ENCODE data around the gene ASPRV1.

DNA sequence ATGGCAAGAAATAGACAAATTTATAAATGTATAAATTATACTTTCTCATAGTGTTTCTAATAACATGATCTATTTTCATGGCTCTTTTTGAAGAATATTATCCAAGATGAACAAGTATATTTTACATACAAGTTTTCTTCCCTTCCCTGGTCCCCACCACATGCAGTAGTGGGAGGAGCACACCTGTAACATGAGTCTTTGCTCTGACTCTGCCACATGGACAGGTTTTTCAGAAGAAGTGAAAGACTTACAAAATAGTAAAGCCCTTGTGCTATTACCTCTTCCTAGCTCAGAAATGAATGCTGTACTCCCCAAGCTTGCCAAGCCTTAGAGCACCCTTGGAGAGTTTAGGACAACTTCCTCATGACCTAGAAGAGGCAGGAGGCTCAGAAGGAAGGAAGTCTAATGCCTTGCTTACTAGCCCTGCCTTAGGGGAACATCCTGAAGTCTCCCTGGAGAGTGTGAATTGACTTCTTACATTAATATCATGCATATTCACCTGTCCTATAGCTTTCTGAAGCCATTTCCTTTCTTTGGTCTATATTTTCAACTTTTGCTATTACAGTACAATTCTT lies 28.1 kb downstream of the ASPRV1 start:
- TF ChIP-seq, protein P1, sequence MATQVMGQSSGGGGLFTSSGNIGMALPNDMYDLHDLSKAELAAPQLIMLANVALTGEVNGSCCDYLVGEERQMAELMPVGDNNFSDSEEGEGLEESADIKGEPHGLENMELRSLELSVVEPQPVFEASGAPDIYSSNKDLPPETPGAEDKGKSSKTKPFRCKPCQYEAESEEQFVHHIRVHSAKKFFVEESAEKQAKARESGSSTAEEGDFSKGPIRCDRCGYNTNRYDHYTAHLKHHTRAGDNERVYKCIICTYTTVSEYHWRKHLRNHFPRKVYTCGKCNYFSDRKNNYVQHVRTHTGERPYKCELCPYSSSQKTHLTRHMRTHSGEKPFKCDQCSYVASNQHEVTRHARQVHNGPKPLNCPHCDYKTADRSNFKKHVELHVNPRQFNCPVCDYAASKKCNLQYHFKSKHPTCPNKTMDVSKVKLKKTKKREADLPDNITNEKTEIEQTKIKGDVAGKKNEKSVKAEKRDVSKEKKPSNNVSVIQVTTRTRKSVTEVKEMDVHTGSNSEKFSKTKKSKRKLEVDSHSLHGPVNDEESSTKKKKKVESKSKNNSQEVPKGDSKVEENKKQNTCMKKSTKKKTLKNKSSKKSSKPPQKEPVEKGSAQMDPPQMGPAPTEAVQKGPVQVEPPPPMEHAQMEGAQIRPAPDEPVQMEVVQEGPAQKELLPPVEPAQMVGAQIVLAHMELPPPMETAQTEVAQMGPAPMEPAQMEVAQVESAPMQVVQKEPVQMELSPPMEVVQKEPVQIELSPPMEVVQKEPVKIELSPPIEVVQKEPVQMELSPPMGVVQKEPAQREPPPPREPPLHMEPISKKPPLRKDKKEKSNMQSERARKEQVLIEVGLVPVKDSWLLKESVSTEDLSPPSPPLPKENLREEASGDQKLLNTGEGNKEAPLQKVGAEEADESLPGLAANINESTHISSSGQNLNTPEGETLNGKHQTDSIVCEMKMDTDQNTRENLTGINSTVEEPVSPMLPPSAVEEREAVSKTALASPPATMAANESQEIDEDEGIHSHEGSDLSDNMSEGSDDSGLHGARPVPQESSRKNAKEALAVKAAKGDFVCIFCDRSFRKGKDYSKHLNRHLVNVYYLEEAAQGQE (IDR thresholded peaks at IDR 0.05; ENCODE audit: insufficient read depth in 1 of 2, low read depth in 2 of 2, low read length in 2 of 2), result no peak
- TF ChIP-seq TAF1 (IDR thresholded peaks at IDR 0.05; ENCODE audit: borderline replicate concordance, insufficient read depth, low read length), result no peak

Data from PFSK-1 (cell line).